IPS DF 4.7 (cell line): ENCODE results near the gene GRIN2D.

Experiments
- DNase-seq: peaks from one replicate; pipeline ENCODE4 v3.0.0-alpha.2; 2013; ENCODE audit warnings: low spot score; ENCODE audit errors: extremely low read depth

Gene GRIN2D

GRCh38 chr19:48393559-48394330 lies at the start of gene GRIN2D:
Gene GRIN2D (plus strand): TSS chr19:48393668. CDS start chr19:48398393, 4,725 bp downstream.
- no peak for DNase-seq

- DNase-seq = no peak
Observed at GRCh38 chr19:48344892-48345291, 48.6 kb upstream of the GRIN2D start.

- DNase-seq = no peak
Observed at GRCh38 chr19:48346191-48346590, 47.3 kb upstream of the GRIN2D start.

- no peak for DNase-seq
Observed at GRCh38 chr19:48348045-48348444, 45.4 kb upstream of the GRIN2D start.

- no peak for DNase-seq
Observed at GRCh38 chr19:48348737-48349136, 44.7 kb upstream of the GRIN2D start.

GRCh38 chr19:48350856-48351255 lies 42.6 kb upstream of the GRIN2D start:
- DNase-seq = no peak

- no peak for DNase-seq
Observed at GRCh38 chr19:48351341-48351752, 42.1 kb upstream of the GRIN2D start.

- no peak for DNase-seq
Observed at GRCh38 chr19:48353677-48354076, 39.8 kb upstream of the GRIN2D start.

- DNase-seq = no peak
Observed at GRCh38 chr19:48354332-48354992, 39.0 kb upstream of the GRIN2D start.

- DNase-seq = no peak
Observed at GRCh38 chr19:48355365-48355954, 38.0 kb upstream of the GRIN2D start.

- DNase-seq = no peak
Observed at GRCh38 chr19:48359123-48359522, 34.3 kb upstream of the GRIN2D start.

- DNase-seq = no peak
Observed at GRCh38 chr19:48361912-48362311, 31.6 kb upstream of the GRIN2D start.

GRCh38 chr19:48362716-48363499 lies 30.6 kb upstream of the GRIN2D start:
- DNase-seq = peak; percentile 82

- DNase-seq = no peak
Observed at GRCh38 chr19:48363500-48363809, 30.0 kb upstream of the GRIN2D start.

GRCh38 chr19:48363810-48364597 lies 29.5 kb upstream of the GRIN2D start, which contains the start of the genes SYNGR4 and TMEM143:
Gene SYNGR4 (plus strand): TSS chr19:48364367. CDS start chr19:48365843, 1,476 bp downstream.
Gene TMEM143 (minus strand): TSS chr19:48363940. CDS start chr19:48363920, 20 bp downstream.
- peak; percentile 99 for DNase-seq

- no peak for DNase-seq
Observed at GRCh38 chr19:48364598-48365348, 28.7 kb upstream of the GRIN2D start.

- no peak for DNase-seq
Observed at GRCh38 chr19:48365602-48366001, 27.9 kb upstream of the GRIN2D start.

- DNase-seq = no peak
Observed at GRCh38 chr19:48367855-48368254, 25.6 kb upstream of the GRIN2D start.

- DNase-seq = no peak
Observed at GRCh38 chr19:48368936-48369335, 24.5 kb upstream of the GRIN2D start.

- DNase-seq = no peak
Observed at GRCh38 chr19:48370955-48371354, 22.5 kb upstream of the GRIN2D start.
